Stimulated activated naive CD4-positive, alpha-beta T cell (primary cell): ENCODE measurements around the gene ADGRA1.

ENCODE experiments used
- DNase-seq, 6 experiments: peaks; one replicate each; lab custom pipeline; 2025; lab: John Stamatoyannopoulos, UW

ADGRA1 gene

GRCh38 chr10:133056651-133057178, 31.0 kb upstream of the ADGRA1 start:
- no peak for DNase-seq

- no peak for DNase-seq
Observed at GRCh38 chr10:133058331-133059092, 29.2 kb upstream of the ADGRA1 start.

DNA sequence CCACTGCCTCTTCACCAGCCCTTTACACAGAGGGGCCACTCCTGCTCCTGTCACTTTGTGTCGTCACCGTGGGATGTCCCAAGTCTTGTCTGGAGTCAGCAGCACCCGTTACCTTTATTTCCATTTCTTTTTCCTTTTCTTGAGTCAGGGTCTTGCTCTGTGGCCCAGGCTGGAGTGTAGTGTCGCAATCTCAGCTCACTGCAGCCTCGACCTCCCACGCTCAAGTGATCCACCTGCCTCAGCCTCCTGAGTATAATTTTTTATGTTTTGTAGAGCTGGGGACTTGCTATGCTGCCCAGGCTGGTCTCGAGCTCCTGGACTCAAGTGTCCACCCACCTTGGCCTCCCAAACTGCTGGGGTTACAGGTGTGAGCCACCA, 28.6 kb upstream of the ADGRA1 start:
- DNase-seq: no peak

DNA sequence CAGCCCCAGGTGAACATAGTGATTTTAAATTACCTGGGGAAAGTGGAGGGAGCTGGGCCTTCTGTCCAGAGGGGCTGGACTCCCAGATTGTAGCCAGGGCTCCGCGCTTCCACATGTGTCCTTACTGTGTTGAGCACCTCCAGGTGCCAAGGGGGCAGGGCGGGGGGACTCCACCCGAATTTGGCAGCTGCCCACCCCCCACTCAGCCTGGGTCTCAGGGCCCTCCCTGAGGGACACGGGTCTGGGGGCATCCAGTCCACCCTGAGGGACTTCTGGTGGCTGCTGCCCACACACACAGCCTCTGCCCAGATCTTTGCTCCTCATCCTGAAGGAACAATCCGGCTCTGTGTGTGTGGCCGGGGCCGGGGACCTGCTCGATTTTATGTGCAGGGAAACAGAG, 28.2 kb upstream of the ADGRA1 start:
- no peak for DNase-seq

DNA sequence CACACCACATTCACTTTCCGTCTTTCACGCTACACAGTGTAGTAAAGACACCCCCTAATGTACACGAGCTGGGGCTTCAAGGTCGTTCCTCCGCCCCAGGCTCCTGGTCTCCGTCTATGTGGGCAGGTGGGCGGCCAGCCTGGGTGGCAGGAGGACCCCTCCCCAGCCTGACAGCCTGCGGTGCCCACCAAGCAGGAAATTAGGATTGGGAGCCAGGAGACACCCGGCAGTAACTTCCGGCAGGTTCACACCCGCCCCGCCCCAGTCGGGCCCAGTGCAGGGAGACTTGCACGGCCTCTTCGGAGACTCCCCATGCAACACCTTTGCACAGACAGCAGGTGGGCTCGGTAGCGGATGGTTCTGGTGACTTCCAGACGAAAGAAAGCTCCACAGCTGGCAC, 27.7 kb upstream of the ADGRA1 start:
- no peak for DNase-seq

GRCh38 chr10:133060466-133060865, 27.3 kb upstream of the ADGRA1 start:
- no peak for DNase-seq

- no peak for DNase-seq
Observed at GRCh38 chr10:133060881-133061280, 26.8 kb upstream of the ADGRA1 start.

DNA sequence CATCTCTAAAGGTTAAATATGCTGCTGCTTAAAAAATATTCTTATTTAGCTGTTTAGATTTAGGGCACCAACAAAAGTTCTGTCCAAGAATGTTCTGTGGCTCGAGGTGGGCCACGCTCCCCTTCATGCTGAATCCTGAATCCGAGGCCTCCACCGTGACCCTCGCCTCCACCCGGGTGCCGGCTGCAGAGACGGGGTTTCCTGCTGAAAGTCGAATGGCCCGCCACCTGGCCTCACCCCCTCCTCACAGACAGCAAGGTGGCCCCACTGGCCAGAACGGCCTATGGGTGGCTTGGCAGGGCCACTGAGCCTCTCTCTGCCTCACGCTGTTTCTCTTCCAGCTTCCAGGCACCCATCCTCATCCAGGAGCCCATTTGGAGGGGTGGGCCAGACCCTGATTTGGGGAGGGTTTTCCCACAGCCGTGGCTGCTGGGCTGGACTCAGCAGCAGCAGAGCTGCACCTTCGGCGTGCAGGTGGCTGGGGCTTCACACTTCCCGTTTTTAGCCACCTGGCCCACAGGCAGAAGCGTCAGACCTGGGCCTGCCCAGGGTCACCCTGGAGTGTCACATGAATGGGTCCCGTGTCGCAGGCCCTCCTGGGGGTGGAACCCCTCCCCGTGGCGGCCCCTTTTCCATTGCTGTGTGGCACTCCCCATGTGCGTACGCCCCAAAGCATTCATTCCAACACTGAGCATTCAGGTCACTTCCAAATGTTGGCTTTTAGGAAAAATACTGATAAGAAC, 26.3 kb upstream of the ADGRA1 start:
- no peak for DNase-seq

GRCh38 chr10:133062085-133062484, 25.6 kb upstream of the ADGRA1 start:
- no peak for DNase-seq

- no peak for DNase-seq
Observed at GRCh38 chr10:133062635-133063034, 25.1 kb upstream of the ADGRA1 start.

- no peak for DNase-seq
Observed at GRCh38 chr10:133067149-133068105, 20.3 kb upstream of the ADGRA1 start.

GRCh38 chr10:133068111-133069032, 19.4 kb upstream of the ADGRA1 start:
- DNase-seq: no peak

DNA sequence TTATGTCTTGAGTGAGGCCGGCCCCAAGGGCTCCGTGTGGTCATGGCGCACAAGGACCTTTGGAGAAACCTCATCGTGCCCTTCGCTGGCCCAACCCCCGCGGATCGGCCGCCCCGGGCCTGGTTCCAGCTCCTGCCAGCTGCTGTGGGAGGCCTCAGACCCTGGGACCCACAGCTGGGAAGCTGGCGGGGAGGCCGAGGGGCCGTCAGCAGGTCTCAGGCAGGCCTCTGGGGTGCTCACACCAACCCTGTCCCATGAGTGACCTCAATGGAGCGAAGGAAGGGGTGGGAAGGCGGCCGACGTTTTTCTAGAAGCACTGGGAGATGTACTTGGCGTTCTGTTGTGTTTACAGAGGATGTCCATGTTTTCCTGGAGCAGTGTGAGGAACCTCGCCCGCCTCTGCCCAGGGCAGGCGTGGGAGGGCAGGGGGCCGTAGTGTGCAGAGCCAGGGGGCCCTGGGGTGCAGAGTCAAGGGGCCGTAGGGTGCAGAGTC, 18.6 kb upstream of the ADGRA1 start:
- no peak for DNase-seq

- DNase-seq: no peak
Observed at GRCh38 chr10:133070405-133070804, 17.3 kb upstream of the ADGRA1 start.

DNA sequence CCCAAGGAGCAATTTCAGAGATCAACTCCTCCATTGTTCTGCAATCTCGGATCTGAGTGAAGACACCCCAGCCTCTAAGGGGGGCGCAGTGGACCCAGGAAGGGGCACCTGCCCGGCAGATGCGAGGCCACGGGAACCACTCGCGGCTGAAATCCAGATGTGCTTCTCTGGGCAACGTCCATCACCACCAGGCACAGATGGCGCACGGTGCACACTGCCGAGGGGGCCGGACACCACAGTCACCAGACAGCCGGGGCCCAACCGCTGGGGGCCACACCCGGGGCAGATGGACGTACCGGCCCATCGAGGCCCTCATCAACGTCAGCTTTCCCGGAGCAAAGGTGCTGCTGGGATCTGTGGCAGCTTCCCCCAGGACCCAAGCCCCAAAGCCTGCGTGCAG, 16.9 kb upstream of the ADGRA1 start:
- no peak for DNase-seq

DNA sequence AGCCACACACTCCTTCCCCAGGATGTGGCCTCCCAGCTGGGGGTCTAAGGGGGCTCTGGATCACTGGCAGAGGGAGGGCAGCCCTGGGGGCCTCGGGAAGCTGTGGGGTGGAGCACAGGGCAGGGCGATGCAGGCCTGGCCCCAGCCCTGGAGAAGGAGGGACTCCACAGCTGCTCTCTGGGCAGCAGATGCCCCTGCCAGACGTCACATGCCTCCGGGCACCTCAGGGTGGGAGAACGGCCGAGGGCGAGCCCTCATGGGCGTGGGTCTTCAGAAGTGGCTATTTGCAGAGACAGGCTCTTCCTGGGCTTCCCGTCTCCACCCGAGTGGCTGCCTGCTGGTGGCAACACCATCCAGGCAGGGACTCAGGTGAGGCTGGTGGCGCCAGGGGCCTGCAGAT, 16.0 kb upstream of the ADGRA1 start:
- no peak for DNase-seq

DNA sequence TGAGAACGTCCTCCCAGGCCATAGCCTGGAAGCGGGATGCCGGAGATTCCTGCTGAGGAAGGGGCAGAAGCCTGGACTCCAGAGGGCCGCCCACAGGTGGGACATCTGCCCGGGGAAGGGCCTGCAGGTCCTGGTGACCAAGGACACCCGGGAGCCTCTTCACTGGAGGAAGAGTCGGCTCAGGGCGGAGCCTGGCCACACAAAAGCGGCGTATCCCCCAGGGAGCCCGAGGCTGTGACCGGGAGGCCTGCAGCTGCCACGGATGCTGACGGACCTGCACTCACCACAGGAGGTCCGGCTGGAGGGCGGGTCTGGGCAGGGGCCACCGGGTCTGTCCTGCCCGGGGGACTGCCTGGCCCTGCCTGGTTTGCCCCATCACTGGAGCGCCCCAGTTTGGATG, 15.5 kb upstream of the ADGRA1 start:
- DNase-seq: no peak

GRCh38 chr10:133072720-133073390, 14.9 kb upstream of the ADGRA1 start:
- no peak for DNase-seq

- DNase-seq: no peak
Observed at GRCh38 chr10:133075346-133076137, 12.2 kb upstream of the ADGRA1 start.
